H1 (cell line): Measurements from ENCODE around the gene DAAM1. TPM values are rescaled to one million over a fixed set of nuclear protein-coding genes. Genes with fewer than 3 reads are reported as not detected.

Experiments used
- CTCF ChIA-PET: fragments of 300-600 bp; sonication (Branson Sonifier 250); formaldehyde crosslinking; loops from one replicate; lab custom pipeline; 2021; ENCODE audit not compliant: partially characterized antibody; lab: Charles Lee
- POLR2A ChIA-PET: fragments of 300-600 bp; sonication (Branson Sonifier 250); formaldehyde crosslinking; loops from one replicate; lab custom pipeline; 2021; ENCODE audit warnings: inconsistent platforms; ENCODE audit not compliant: partially characterized antibody; lab: Charles Lee
- DNase-seq, 2 experiments: peaks; one replicate each; pipeline versions ENCODE4 v3.0.0 to v3.0.0-alpha.2; 2010 to 2022; ENCODE audit warnings: low spot score in 2 of 2, low read depth in 1 of 2, mixed read lengths in 1 of 2
- FAIRE-seq: peaks from 2 replicates; lab custom pipeline; 2011; peaks lifted over from hg19 to GRCh38; lab: Jason Lieb, UNC
- H2AFZ ChIP-seq: 2 replicates; pipeline ENCODE4 v1.8.1; 2012; ENCODE audit warnings: low read length, inconsistent platforms
- H2AK5ac ChIP-seq: 2 replicates; pipeline ENCODE4 v1.6.1; 2013; ENCODE audit warnings: low read depth, low read length
- H2BK120ac ChIP-seq: replicated peaks from 2 replicates; pipeline ENCODE3; 2013; ENCODE audit warnings: low read depth, low read length, inconsistent platforms
- H2BK12ac ChIP-seq: 2 replicates; pipeline ENCODE4 v1.6.1; 2013; ENCODE audit warnings: low read depth, low read length
- H2BK15ac ChIP-seq: 2 replicates; pipeline ENCODE4 v1.6.1; 2013; ENCODE audit warnings: low read length
- H2BK20ac ChIP-seq: 2 replicates; pipeline ENCODE4 v1.6.1; 2013; ENCODE audit warnings: low read length
- H2BK5ac ChIP-seq: 2 replicates; pipeline ENCODE4 v1.6.1; 2013; ENCODE audit warnings: low read depth, low read length
- H3K14ac ChIP-seq: 2 replicates; pipeline ENCODE4 v1.6.1; 2013; ENCODE audit warnings: inconsistent platforms; ENCODE audit not compliant: insufficient read length
- H3K18ac ChIP-seq: 2 replicates; pipeline ENCODE4 v1.6.1; 2013; ENCODE audit warnings: low read length; ENCODE audit errors: extremely low read depth
- H3K23ac ChIP-seq: 2 replicates; pipeline ENCODE4 v1.6.1; 2013; ENCODE audit warnings: inconsistent platforms; ENCODE audit not compliant: insufficient read length
- H3K23me2 ChIP-seq: 2 replicates; pipeline ENCODE4 v1.6.1; 2013; ENCODE audit warnings: low read depth, low read length
- H3K27ac ChIP-seq: 2 replicates; pipeline ENCODE4 v1.6.1; 2011; ENCODE audit warnings: low read depth, low read length, inconsistent platforms
- H3K27me3 ChIP-seq, 4 experiments: replicated peaks in 1 of 4; 1 replicate in 1 of 4; 2 replicates in 3 of 4; pipeline versions ENCODE4 v1.6.1 to v1.8.1; 2011 to 2013; ENCODE audit warnings: low read length in 3 of 4, mild to moderate bottlenecking in 3 of 4, inconsistent platforms in 2 of 4, mixed read lengths in 2 of 4, moderate library complexity in 1 of 4; ENCODE audit not compliant: control insufficient read depth in 3 of 4, insufficient read depth in 3 of 4; ENCODE audit errors: extremely low read depth in 1 of 4
- H3K36me3 ChIP-seq, 4 experiments: 2 replicates each; pipeline versions ENCODE4 v1.6.1 to v1.8.1; 2011 to 2013; ENCODE audit warnings: mild to moderate bottlenecking in 4 of 4, low read length in 3 of 4, moderate library complexity in 2 of 4, control low read depth in 1 of 4, inconsistent platforms in 1 of 4; ENCODE audit not compliant: insufficient read depth in 4 of 4, control insufficient read depth in 2 of 4
- H3K4ac ChIP-seq: replicated peaks from 2 replicates; pipeline ENCODE3; 2013; ENCODE audit warnings: low read length, low read depth, mixed read lengths, inconsistent platforms; ENCODE audit not compliant: insufficient read length
- H3K4me1 ChIP-seq, 4 experiments: replicated peaks in 1 of 4; 1 replicate in 1 of 4; 2 replicates in 3 of 4; pipeline versions ENCODE4 v1.6.1 to v1.8.1; 2011 to 2013; ENCODE audit warnings: low read length in 3 of 4, inconsistent platforms in 2 of 4, mixed read lengths in 1 of 4; ENCODE audit not compliant: insufficient read depth in 4 of 4, control insufficient read depth in 3 of 4
- H3K4me2 ChIP-seq, 2 experiments: 2 replicates each; pipeline versions ENCODE4 v1.6.1 to v1.8.1; 2011 to 2013; ENCODE audit warnings: low read depth in 2 of 2, low read length in 2 of 2, control low read depth in 1 of 2, inconsistent platforms in 1 of 2, mild to moderate bottlenecking in 1 of 2; ENCODE audit not compliant: insufficient read depth in 1 of 2
- H3K4me3 ChIP-seq, 4 experiments: fragments of 200-600, 300-600 bp in 1 of 4; sonication (generic), shearing (Covaris generic), sonication (Bioruptor Twin) in 1 of 4; 2 replicates each; pipeline versions ENCODE4 v1.5.1 to v1.8.1; 2011 to 2016; ENCODE audit warnings: low read length in 4 of 4, low read depth in 3 of 4, control low read depth in 2 of 4, inconsistent platforms in 2 of 4, mild to moderate bottlenecking in 2 of 4, mixed read lengths in 1 of 4, moderate library complexity in 1 of 4; ENCODE audit not compliant: insufficient read depth in 2 of 4; ENCODE audit errors: extremely low read depth in 1 of 4
- H3K56ac ChIP-seq: replicated peaks from 2 replicates; pipeline ENCODE3; 2013; ENCODE audit warnings: low read depth, mild to moderate bottlenecking, mixed read lengths, low read length, inconsistent platforms; ENCODE audit not compliant: insufficient read length
- H3K79me1 ChIP-seq: 2 replicates; pipeline ENCODE4 v1.6.1; 2013; ENCODE audit warnings: low read depth, low read length, control low read depth
- H3K79me2 ChIP-seq, 2 experiments: 2 replicates each; pipeline versions ENCODE4 v1.6.1 to v1.8.1; 2012 to 2013; ENCODE audit warnings: low read length in 2 of 2, mild to moderate bottlenecking in 2 of 2, inconsistent platforms in 1 of 2; ENCODE audit not compliant: insufficient read depth in 2 of 2, control insufficient read depth in 1 of 2
- H3K9ac ChIP-seq, 4 experiments: replicated peaks in 1 of 4; 1 replicate in 1 of 4; 2 replicates in 3 of 4; pipeline versions ENCODE4 v1.6.1 to v1.8.1; 2011 to 2013; ENCODE audit warnings: low read depth in 3 of 4, low read length in 3 of 4, control low read depth in 2 of 4, mild to moderate bottlenecking in 2 of 4, moderate library complexity in 2 of 4, inconsistent platforms in 1 of 4; ENCODE audit errors: extremely low read depth in 1 of 4
- H3K9me3 ChIP-seq, 2 experiments: 2 replicates each; pipeline versions ENCODE4 v1.6.1 to v1.8.1; 2012 to 2013; ENCODE audit warnings: mild to moderate bottlenecking in 2 of 2, moderate library complexity in 2 of 2, control low read depth in 1 of 2, inconsistent platforms in 1 of 2, low read depth in 1 of 2, low read length in 1 of 2, mixed read lengths in 1 of 2; ENCODE audit not compliant: insufficient read depth in 2 of 2
- H4K20me1 ChIP-seq, 2 experiments: replicated peaks in 1 of 2; 2 replicates each; pipeline versions ENCODE3 to v1.8.1; 2011 to 2013; ENCODE audit warnings: inconsistent platforms in 2 of 2, low read length in 2 of 2, mild to moderate bottlenecking in 1 of 2; ENCODE audit not compliant: insufficient read depth in 2 of 2, control insufficient read depth in 1 of 2
- H4K5ac ChIP-seq: 2 replicates; pipeline ENCODE4 v1.6.1; 2013; ENCODE audit warnings: low read length, low read depth, mixed read lengths, inconsistent platforms; ENCODE audit not compliant: insufficient read length
- H4K8ac ChIP-seq: 2 replicates; pipeline ENCODE4 v1.8.0; 2013; ENCODE audit warnings: mild to moderate bottlenecking, moderate library complexity, low read length, inconsistent platforms; ENCODE audit not compliant: insufficient read depth; ENCODE audit errors: extremely low read depth
- H4K91ac ChIP-seq: replicated peaks from 2 replicates; pipeline ENCODE3; 2013; ENCODE audit warnings: low read length, mixed read lengths, inconsistent platforms; ENCODE audit not compliant: insufficient read length
- CTBP2 ChIP-seq: IDR thresholded peaks from 2 replicates; pipeline ENCODE4 v1.7.0; 2011; ENCODE audit warnings: borderline replicate concordance, mild to moderate bottlenecking, moderate library complexity, mixed read lengths, low read length; ENCODE audit not compliant: insufficient read depth, insufficient read length
- WGBS, 2 experiments: shearing (Covaris generic) in 1 of 2; methylation state at CpG; one replicate each; pipeline versions ENCODE4 v1.1.6 to v1.1.7; 2013 to 2015; ENCODE audit warnings: low lambda C conversion rate in 2 of 2, mixed read lengths in 2 of 2, inconsistent platforms in 1 of 2, low coverage in 1 of 2, missing lambda C conversion rate in 1 of 2; ENCODE audit not compliant: insufficient replicate concordance in 2 of 2, insufficient coverage in 1 of 2, insufficient read length in 1 of 2; ENCODE audit errors: extremely low coverage in 1 of 2, missing lambda C conversion rate in 1 of 2; 5-methylcytosine and 5-hydroxymethylcytosine counted together
- polyA plus RNA-seq, 7 experiments: library from polyadenylated mRNA; depleted of rRNA in 3 of 7; stranded (reverse) in 5 of 7; unstranded in 2 of 7; fragments of >200 nt in 5 of 7; fragments of 200-250 nt in 2 of 7; gene quantifications; 1 replicate in 5 of 7; 2 replicates in 1 of 7; 4 replicates in 1 of 7; pipeline versions ENCODE4 v1.2.1 to v1.2.3, GENCODE V29; 2011 to 2013; ENCODE audit warnings: missing spikeins in 2 of 7, mixed read lengths in 2 of 7
- total RNA-seq: library from RNA; stranded (reverse); fragmentation: NEBNext Ultra II Directional; extraction: Animal tissue kit (Norgen Biotek cat#: 25700); gene quantifications from 2 replicates; pipeline ENCODE4 v1.2.1, GENCODE V29; 2021

Gene DAAM1
- total and polyA plus RNA-seq, 2 of the 8 experiments (the other 6 are each of a cell fraction or from before 2014, with no cell fraction given) = 5.0 to 44.9 TPM

DNA sequence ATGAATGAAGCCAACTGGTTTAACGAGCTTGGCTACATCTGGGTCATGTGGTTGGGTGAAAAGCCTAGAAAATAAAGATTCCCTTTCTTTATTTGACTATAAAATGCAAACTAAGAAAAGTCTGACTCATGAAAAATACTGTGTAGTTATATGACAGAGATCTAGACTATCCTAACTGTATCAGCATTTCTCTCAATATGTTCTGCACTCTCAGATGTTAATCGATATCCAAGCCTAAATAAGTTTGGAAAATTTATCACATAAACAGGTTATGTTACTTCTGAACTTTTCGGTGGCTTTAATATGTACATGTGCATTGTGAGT, 133.1 kb downstream of the DAAM1 start:
- ChIA-PET CTCF (interaction anchor here (1.7 kb wide), 1 partner anchor 37 kb away, joined by 4 read pairs; no protein-coding TSS in a partner anchor), POLR2A (no interaction called here)
- Histone ChIP-seq H3K27me3 (no peaks in the 10 kb centered on the region), H3K56ac (no peak overlapping the region), H3K14ac (no peak overlapping the region), H3K4ac (no peak overlapping the region), H2BK12ac (no peak overlapping the region), H4K91ac (no peak overlapping the region), H4K20me1 (no peaks in the 10 kb centered on the region), H3K4me1 (no peaks in the 10 kb centered on the region), H4K8ac (no peak overlapping the region), H3K9ac (no peak overlapping the region), H2BK15ac (no peak overlapping the region), H3K27ac (no peak overlapping the region), H3K9me3 (no peaks in the 10 kb centered on the region), H3K18ac (no peak overlapping the region), H3K4me2 (no peak overlapping the region), H3K23me2 (no peaks in the 10 kb centered on the region), H4K5ac (no peak overlapping the region), H2BK5ac (no peak overlapping the region), H3K79me1 (no peaks in the 10 kb centered on the region), H2AFZ (no peak overlapping the region), H3K23ac (no peak overlapping the region), H3K36me3 (peaks cover 0 to 4% (median 0%) of the 10 kb centered on the region in 4 experiments; a peak in 2 of 8 replicates), H2BK20ac (no peak overlapping the region), H2AK5ac (no peak overlapping the region), H3K79me2 (no peaks in the 10 kb centered on the region), H3K4me3 (no peak overlapping the region), H2BK120ac (no peak overlapping the region)
- no peak for DNase-seq
- no peak for FAIRE-seq
- 96% methylated on average over 3 of the region's 3 CpGs; no CpG with 5 or more reads in 1 of the 2 experiments for WGBS, 2 experiments
- TF ChIP-seq CTBP2 = no peak
